Sigmoid colon (tissue), 4 donors: Measurements from ENCODE around the gene CDK19.

Experiments
- CTCF ChIP-seq, 4 experiments: fragments of 450-650 bp in 3 of 4; fragments of 200-600 bp in 1 of 4; IDR thresholded peaks; one replicate each; pipeline ENCODE4 v1.5.1; 2016 to 2019; ENCODE audit warnings: antibody characterized with exemption in 4 of 4, mild to moderate bottlenecking in 3 of 4, moderate library complexity in 2 of 4
- EP300 ChIP-seq, 4 donors: sonication (generic); formaldehyde crosslinking; IDR thresholded peaks; one replicate each; pipeline ENCODE4 v1.6.1; 2017; ENCODE audit warnings: antibody characterized with exemption in 4 of 4
- POLR2A ChIP-seq, 2 donors: fragments of 450-650 bp; IDR thresholded peaks; one replicate each; pipeline ENCODE4 v1.6.1; 2016; ENCODE audit warnings: antibody characterized with exemption in 2 of 2, mild to moderate bottlenecking in 2 of 2, moderate library complexity in 2 of 2
- POLR2AphosphoS5 ChIP-seq, 4 donors: sonication (generic); formaldehyde crosslinking; IDR thresholded peaks; one replicate each; pipeline ENCODE4 v1.6.1; 2017; ENCODE audit warnings: antibody characterized with exemption in 4 of 4

GRCh38 chr6:110828396-110828795, 13.1 kb upstream of the CDK19 start:
- TF ChIP-seq CTCF (IDR thresholded peaks at IDR 0.05) (no peak), EP300 (IDR thresholded peaks at IDR 0.05) (no peak), POLR2AphosphoS5 (IDR thresholded peaks at IDR 0.05) (no peak), POLR2A (IDR thresholded peaks at IDR 0.05) (no peak)
